Measurements from ENCODE around the gene PCDH12.

PCDH12 gene

DNA sequence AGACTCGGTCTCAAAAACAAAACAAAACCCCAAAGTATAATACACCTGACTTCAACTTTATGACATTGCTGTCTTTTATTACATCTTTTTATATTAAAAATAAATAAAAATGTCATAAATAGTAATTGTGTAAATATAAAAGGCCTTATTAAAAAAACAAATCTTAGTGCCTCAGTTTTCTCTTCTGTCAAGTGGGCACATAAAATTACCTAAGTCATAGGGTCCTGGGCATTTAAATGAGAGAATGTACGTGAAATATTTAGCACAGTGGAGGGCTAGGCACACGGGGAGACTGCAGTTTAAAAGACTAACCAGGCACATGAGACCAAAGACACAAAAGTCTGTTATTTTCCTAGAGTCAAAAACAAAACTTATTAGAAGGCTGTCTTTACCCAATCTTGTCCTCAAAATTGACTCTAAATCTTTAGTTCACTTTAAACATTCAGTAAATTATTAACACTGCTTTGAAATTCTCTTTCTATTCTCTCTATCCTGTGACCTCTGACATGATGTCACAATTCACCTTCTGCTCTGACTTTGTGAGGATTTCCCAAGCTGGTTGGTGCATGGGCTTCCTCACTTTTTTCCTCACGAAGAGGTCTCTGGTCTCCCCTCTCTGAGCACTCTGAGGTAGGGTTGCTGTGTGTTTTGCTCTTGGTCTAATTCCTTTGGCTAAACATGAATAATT, 8.4 kb upstream of the PCDH12 start:
- DNase-seq, result no peak

DNA sequence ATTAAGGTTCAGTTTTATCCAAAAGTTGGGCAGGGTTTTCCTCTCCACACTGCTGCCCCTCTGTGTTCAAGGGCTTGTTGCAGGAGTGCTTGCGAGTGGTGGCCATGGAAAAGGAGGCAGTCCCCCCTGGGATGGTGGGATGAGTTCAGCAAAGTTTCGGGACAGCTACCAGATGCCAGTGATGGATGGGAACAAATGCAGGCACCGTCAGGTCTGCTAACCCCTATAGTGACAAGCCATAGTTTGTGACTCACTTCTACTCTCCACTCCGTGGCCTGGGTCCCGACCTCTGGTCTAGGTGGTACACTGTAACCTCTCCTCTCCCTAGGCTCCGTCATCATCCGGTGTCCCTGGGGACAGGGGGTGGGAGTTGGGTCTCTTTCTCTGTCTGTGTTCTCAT, 7.1 kb upstream of the PCDH12 start:
- DNase-seq, result no peak

DNA sequence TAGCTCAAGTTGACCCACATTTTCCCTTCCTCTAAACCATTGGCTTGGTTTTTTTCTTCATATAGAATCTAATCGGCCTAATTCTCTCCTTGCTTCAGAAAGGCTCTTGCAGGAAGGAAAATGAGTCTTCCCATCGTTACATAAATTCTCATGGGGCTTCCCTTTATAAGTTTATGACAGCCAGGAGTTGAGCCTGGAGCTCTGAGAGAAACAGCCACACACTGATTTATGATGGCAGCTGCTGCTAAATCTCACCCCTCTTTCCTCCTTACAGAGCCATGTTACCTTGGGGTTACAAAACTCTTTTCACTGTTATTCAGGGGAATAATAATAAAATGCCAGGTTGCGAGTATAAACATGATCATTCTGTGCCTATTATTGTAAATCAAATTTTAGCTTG, 5.7 kb upstream of the PCDH12 start:
- no peak for DNase-seq

DNA sequence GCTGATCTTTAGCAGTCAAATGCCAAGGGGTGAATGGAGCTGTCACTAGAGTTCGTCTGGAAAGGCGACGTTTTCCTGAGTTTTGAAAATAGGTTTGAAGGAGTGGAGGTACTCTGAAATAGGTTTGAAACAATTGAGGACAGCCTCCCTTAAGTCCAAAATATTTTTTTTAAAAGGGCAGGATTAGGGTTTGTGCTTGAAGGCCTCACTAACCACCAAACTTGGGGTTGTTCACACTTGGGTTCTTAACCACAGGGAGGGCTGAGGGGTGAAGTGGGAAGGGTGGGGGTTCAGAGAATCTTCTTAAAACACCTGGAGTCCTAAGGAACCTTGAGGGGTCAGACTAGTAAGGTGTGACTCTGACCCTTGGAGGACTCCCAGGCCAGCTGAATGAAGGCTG, 3.5 kb upstream of the PCDH12 start:
- DNase-seq, result no peak

DNA sequence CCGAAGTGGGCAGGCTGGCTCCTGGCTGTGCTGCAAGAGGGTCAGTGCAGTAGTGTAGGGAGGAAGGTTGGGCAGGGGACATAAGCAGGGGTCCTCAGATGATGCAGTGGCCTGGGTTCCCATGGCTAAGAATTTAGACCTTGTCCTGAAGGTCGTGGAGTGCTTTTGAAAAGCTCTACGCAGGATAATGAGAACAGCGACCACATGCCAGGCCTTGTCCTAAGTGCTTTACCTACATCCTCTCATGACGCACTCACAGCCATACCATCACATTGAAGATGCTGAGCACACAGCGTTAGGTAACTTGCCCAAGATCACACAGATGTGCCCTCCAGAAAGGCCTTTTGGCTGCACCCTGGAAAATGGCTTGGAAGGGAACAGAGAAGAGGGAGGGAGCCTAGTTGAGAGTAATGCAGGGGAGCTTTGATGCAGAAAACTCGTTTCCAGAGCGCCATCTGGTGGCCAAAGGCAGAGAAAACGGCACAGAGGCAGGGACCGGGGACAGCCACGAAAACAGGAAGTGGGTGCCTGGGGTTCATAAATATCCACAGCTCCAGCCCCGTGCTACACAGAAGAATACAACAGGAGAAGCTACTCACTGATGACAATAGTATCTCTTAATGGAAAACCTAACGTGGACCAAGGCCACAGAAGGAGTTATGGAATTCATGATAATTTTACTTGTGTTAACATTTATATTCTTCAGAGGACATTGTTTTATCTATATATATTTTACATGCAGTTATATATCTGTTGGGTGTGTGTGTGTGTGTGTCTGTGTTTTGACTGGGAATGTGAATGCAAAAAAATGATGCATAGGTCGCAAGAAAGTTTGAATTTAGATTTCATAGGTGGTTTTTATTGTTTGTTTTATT, 2.7 kb upstream of the PCDH12 start:
- peak; percentile 71 for DNase-seq

DNA sequence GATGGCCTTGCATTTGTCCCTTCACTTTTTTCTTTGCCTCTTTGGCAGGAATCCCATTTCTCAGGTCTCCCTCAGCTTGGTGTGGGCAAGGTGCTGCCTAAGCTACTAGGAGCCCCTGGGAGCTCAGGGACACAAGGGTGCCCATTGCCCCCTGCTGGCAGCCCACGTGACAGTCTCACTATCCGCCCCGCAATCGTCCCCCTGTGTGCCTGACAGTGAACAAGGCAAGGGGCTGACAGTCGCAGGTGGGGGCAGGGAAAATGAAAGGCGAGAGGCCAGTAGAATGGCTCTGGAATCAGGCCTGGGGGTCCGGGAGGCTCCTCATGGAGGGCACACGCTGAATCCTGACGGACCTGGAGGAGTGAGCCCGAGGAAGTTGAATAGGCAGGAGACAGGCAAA, 2.0 kb upstream of the PCDH12 start:
- DNase-seq, result no peak

DNA sequence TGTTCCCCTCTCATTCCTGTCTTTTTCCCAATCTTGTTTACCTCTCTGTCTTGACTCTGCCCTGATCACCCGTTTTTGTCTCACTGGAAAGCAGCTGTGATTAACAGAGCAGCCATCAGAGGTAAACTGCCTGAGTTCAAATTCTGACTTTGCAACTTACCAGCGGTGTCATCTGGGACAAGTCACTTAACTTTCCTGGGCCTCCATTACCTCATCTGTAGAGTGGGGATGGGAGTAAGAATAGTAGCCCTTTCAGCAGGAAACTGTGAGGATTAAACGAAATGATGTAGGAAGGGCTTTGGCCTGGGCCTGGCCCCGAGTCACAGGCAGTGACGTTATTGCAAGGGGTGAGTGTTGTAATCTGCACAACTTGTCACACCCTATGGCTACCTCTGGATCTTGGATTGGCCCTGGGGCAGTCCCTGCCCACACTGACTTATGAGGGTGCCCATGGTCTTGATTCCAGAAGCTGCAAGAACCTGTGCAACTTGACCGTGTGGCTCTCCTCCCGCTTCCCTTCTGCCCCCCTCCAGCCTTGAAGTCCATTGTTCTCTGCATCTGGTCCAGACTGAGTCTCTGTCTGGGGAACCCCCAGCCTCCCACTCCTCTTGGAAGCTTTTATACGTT, 657 bp upstream of the PCDH12 start:
- no peak for DNase-seq

DNA sequence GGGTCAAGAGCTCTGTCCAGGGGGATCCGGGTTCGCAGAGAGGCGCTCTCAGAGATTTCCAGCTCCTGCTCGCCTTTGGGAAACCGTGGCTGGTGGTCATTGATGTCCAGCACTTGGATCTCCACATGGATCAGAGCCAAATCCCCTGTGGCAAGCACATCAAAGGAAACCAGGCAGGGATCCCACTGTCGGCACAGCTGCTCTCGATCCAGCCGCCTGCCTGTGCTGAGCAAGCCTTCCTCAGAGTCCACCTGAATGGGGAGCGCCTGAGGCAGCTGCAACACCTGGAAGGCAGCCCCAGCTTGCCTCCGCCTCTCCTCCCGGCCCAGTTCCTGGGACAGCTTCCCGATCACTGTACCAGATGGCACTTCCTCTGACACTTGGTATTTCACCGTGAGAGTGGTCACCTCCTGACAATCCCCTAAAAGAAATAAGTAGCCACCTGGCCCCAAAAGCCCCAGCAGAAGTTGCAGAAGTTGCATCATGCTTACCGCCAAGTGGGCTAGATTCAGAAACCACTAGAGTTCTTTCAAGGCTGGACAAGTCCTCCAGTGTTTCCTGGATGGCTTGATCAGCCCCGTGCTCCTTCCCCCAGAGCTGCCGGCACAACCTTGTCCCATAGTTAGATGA, 520 bp downstream of the PCDH12 start:
- DNase-seq, result no peak

DNA sequence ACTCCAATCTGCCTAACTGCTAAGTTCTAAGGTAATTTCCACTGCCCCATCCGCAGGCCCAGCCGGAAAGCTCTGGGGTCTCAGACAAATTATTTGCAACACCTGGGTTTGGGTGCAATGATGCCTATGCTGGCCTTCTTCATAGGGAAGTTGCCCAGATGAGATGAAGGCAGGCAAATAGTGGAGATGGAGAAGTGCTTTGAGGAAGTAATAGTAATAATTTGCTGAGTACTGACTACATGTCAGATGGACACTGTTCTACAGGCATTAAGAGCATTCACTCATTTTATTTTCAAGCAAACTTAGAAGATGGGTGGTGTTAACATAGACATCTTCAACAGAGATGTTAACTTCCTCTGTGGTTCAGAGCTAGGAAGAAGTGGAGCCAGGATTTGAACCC, 3.8 kb downstream of the PCDH12 start:
- DNase-seq, result no peak

DNA sequence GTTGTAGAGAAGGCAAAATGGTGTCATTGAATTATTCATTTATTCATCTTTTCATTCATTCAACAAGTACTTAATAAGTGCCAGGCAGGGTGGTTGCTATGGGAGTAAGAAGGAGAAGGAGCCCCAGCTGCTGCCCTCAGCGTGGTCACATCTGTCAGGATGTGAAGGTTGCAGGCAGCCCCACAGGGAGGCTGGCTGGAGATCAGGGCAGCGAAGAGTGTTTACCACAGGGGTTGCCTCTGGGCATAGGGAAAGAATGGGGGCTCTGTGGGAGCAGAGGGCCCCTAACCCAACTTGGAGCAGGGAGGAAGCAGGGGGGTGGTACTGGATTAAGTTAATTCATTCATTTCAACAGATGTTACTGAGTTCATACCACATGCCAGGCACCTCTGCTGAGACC, 6.0 kb downstream of the PCDH12 start:
- no peak for DNase-seq

DNA sequence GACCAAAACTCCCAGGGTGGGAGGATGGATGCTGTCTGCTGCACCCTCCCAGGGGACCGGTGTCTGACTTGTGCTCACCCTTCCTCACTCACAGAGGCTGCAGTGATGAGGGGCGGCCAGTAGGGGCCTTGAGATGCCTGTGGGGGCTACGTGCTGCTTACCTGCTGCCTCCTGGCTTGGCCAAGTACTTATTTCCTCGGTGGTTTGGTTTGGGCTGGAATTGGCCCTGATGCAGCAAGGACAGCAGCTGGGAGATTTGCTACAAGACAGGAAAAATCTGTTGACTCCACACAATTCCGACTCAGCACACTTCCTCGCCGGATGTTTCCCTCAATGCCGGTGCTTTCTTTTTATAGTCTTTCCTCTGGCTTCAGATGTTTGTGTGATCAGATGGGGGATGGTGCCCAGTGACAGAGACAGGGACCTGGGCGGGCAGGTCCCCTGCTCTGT, 6.6 kb downstream of the PCDH12 start:
- DNase-seq, result no peak

DNA sequence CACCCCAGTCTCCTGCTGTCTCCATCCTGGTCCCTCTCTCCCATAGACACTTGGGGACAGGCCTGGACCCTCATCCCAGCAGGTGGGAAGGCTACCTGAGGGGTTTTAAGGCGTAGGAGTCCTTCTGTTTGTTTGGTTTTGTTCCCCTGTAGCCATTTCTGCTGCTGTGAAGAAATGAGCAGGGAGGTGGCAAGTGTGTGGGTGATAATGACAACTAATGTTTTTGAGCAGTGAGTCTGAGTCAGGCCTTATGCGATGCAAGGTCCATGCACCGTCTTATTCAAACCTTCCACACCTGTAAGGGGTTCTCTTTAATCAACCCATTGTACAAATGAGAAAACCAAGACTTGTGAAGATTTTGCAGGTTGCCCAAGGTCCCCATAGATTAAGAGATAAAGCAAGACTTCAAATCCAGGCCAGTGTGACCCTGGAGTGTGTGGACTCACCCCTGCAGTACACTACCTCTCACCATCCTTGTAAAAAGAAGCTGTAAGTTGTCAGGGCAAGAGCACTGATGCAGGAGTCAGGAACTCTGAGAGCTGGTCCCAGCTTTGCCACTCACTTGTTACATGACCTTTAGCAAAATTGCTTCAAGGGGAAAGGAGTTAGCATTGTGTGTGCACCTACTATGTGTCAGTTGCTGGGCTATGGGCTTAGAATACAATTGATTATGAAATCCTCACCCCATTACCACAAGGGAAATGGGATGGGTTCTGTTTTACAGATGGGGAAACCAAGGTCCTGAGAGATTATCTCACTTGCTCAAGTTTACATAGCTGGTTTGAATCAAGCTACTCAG, 7.6 kb downstream of the PCDH12 start:
- no peak for DNase-seq

DNA sequence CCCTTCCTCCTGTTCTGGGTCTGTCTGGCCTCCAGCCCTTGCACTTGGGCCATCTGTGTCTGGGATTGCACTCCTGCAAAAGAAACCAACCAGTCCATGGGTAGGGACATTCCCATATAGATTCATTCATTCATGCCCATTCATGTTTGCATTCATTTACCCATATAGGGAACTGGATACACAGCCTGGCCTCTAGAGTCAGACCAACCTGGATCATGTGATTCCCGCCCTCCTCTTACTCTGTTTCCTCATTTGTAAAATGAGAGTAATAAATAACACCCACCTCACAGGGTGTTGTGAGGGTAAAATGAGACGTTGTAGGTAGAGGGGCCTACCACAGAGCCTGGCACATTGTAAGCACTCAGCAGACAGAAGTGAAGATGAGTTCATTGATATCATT, 8.5 kb downstream of the PCDH12 start:
- DNase-seq, result no peak

DNA sequence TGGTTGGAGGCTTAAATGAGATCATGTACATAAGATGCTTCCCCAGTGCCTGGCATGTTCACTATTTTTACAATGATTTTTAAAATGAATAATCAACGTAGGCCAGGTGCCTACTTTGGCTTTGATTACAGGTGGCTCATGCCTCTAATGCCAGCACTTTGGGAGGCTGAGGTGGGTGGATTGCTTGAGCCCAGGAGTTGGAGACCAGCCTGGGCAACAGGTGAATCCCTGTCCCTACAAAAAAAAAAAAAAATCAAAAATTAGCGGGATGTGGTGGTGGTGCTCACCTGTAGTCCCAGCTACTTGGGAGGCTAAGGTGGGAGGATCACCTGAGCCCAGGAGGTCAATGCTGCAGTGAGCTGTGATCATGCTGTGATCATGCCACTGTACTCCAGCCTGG, 9.2 kb downstream of the PCDH12 start:
- no peak for DNase-seq

DNA sequence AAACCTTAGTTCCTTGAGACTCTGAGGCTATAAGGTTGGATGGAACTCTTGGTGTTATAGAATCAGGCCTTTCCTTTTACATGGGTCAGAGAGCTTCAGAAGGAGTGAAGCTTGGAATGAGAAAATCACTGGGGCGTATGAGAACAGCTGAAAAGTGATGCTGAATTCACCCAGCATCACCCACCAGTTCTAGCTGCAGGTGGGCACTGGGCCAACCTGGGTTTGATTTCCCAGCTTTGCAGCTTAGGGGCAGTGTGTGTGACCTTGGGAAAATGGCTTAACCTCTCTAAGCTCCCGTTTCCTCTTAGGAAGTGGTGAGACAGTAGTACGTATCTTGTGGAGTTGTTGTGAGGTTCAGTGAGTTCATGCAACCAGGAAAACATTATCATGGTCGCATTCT, 10.7 kb downstream of the PCDH12 start:
- DNase-seq, result no peak

DNA sequence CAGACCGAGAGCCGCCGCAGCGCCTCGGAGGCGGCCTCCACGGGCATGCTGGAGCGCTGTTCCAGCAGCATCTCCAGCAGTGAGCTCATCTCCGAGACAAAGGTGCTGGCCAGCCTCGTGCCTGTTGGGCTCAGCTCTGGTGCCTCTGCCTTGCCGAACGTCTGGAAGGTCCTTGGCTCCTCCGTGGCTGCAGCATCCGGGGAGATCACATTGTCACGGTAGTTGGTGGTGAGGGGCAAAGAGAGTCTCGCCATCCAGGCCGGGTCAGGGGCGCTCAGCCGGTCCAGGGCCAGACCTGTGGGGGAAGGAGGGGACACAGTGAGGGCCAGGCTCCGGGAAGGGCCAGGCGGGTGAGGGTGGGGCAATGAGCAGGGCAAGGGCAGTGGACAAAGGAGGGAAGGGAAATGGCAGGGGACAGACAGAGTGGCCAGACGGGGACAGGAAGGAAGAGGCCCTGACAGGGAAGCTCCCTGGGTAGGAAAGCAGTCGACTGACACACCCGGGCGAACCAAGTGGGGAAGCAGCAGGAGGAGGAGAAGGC, 12.4 kb downstream of the PCDH12 start:
- DNase-seq, result no peak

DNA sequence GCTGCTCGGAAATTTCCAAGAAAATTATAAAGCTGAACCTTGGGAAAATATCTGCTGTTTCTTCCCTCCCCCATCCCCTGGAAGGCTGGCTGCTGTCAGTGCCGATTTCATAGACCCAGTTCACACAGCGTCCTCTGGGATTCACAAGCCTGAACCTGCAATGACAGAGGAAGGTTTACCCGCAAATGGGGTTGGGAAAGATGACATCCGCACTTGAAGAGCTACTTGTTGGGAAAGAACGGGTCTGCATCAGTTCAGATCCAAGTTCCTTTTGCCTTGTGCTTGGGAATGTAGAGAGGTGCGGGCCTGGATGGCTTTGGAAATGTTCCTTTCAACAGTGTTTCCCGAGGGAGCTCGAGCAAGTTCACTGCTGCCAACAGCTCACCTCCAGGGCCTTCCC, 13.9 kb downstream of the PCDH12 start:
- DNase-seq, result no peak

DNA sequence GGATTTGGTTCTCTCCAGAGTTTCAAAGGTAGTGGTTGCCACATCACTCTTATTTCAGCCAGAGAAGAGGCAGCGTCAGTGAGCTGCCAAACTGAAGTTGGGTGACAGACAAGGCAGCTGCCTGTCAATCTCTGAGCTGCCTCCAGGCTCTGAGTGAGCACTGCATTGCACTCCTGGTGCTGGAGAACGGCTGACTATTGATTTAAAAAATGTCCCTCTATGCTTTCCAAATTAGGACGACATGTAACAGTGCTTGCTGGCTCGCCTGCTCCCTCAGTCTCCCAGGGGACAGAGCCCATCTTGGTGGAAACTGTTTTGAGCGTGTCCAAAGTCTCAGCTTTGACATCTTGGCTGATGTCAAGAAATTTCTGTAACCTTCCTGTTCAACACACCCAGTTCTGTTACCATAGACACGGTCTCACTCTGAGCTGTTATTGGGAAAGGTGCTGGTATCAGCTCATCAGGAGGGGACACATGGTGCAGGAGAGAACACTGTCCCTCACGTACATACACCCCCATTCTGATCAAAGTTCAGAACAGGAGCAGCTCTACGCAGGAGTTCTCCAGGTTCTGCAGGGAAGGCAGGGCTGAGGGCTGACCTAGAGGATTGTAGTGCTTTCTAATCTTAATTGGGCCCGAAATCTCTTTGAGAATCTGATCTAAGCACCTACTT, 15.7 kb downstream of the PCDH12 start:
- no peak for DNase-seq

DNA sequence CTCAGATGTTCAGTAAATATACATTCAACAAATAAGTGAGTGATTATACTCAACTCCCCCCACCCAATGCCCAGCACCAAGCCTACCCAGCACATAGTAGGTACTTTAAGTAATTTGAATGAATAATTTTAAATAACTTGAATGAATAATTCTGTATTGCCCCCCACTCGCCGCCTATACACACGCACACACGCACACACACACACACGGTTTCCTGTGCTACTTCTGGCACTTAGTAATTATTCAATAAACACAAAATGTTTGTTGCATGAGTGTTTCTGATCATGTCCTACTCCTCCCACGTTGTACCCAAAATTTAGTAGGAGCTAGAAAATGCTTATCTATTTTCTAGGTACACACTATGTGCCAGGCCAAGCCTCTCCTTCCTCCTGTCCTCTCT, 16.2 kb downstream of the PCDH12 start:
- DNase-seq, result no peak

DNA sequence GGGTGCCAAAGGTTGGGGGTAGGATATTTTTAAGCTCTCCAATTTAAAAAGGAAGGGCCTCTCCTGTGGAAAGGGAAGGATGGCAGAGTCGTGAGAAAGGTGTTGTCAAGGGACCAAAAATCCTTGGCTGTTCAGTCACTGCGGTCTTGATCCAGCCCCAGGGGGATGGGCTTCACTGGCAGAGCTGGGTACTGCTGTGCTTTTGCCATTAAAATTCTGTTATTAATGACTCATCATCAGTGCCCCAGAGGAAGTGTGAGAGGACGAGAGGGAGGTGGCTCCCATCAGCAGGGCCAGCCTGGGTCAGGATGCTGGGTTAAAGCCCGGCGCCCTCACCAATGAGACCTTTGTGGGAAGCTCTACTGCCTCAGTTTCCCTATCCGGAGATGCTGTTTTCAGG, 16.7 kb downstream of the PCDH12 start:
- no peak for DNase-seq

DNA sequence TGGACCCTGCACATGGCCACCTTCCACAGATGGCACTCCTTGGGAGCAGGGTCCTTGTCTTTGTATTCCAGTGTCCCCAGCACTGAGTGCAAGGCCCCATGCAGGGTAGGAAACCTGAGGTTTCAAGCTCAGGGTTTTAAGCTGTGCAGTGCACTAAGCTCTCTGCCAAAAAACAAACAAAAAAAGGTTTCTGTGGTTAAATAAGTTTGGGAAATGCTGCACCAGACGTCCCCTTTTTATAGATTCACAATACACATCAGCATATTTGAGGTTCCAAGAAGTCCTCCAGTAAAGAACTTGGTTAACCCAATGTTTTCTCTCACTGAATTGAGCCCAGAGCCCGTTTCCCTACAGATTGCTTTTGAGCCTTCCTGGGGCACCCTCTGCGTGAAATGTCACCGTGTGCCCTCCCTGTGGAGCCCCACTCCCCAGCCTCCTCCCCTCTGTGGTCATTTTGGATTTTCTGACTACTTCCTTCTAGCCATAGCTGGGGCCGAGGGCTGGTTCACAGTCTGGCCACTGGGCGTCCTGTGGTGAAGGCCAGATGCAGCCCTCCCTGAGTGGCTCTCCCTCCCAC, 17.2 kb downstream of the PCDH12 start:
- no peak for DNase-seq

Data from NCI-H1694 (cell line).